HCT116 (cell line): Measurements from ENCODE around the gene GPR39. TPM values are rescaled to one million over a fixed set of nuclear protein-coding genes. Genes with fewer than 3 reads are reported as not detected.

ENCODE experiments used
- ATAC-seq: fragments of 200-7000 bp; cut with Tn5 transposase; 2 replicates; pipeline ENCODE4 v1.9.1; 2020; ENCODE audit warnings: mild to moderate bottlenecking, moderate library complexity
- BruUV-seq: library from RNA; stranded (reverse); fragments of 400-500 nt; replicated peaks from 2 replicates; lab custom pipeline; 2021; lab: Mats Ljungman, UMichigan
- CTCF ChIA-PET: fragments of 300-600 bp; sonication (Branson Sonifier 250); formaldehyde crosslinking; loops from one replicate; lab custom pipeline; 2021; ENCODE audit warnings: antibody characterized with exemption; lab: Charles Lee
- POLR2A ChIA-PET: fragments of 300-600, 350-600 bp; sonication (Branson Sonifier 250); formaldehyde crosslinking; loops from one replicate; lab custom pipeline; 2021; ENCODE audit warnings: antibody characterized with exemption; lab: Charles Lee
- RAD21 ChIA-PET, 2 experiments: fragments of 300-600 bp; sonication (Branson Sonifier 250); formaldehyde crosslinking; loops; one replicate each; lab custom pipeline; 2023; ENCODE audit warnings: low total read pairs in 2 of 2; ENCODE audit not compliant: uncharacterized antibody in 2 of 2, unreplicated experiment in 2 of 2, low non-redundant PET in 1 of 2; lab: Charles Lee
- DNase-seq: peaks from one replicate; pipeline ENCODE4 v3.0.0-alpha.2; 2010; ENCODE audit warnings: low read depth, low spot score
- H2AFZ ChIP-seq: fragments of 200-600 bp; shearing (Covaris generic), sonication (generic); 2 replicates; pipeline ENCODE4 v1.6.1; 2017; ENCODE audit warnings: low read depth, mixed run types, mixed read lengths, antibody characterized with exemption, low read length; ENCODE audit not compliant: poor library complexity, severe bottlenecking
- H3K27ac ChIP-seq: 2 replicates; pipeline ENCODE4 v1.5.1; 2012; ENCODE audit warnings: low read depth, low read length
- H3K27me3 ChIP-seq: fragments of 200-600 bp; sonication (generic); 2 replicates; pipeline ENCODE4 v1.6.1; 2016; ENCODE audit warnings: mixed run types, low read length, mixed read lengths; ENCODE audit not compliant: insufficient read depth
- H3K36me3 ChIP-seq, 2 experiments: fragments of 200-500 bp in 1 of 2; fragments of 200-600 bp in 1 of 2; sonication (Bioruptor generic) in 1 of 2; sonication (generic) in 1 of 2; 2 replicates each; pipeline versions ENCODE4 v1.5.1 to v1.6.1; 2014 to 2016; ENCODE audit warnings: low read length in 2 of 2, inconsistent platforms in 1 of 2, mixed read lengths in 1 of 2, mixed run types in 1 of 2; ENCODE audit not compliant: insufficient read depth in 2 of 2, control insufficient read depth in 1 of 2
- H3K4me1 ChIP-seq, 2 experiments: fragments of 200-600 bp in 1 of 2; sonication (generic) in 1 of 2; 2 replicates each; pipeline versions ENCODE4 v1.5.1 to v1.6.1; 2012 to 2017; ENCODE audit warnings: low read length in 2 of 2, inconsistent platforms in 1 of 2, mild to moderate bottlenecking in 1 of 2, mixed read lengths in 1 of 2, mixed run types in 1 of 2, moderate library complexity in 1 of 2; ENCODE audit not compliant: insufficient read depth in 2 of 2, control insufficient read depth in 1 of 2
- H3K4me2 ChIP-seq: fragments of 200-600 bp; sonication (generic); 2 replicates; pipeline ENCODE4 v1.6.1; 2017; ENCODE audit warnings: mixed run types, low read length, mixed read lengths
- H3K4me3 ChIP-seq, 2 experiments: fragments of 200-600 bp in 1 of 2; sonication (generic) in 1 of 2; replicated peaks in 1 of 2; 2 replicates each; pipeline ENCODE4 v1.5.1; 2011 to 2016; ENCODE audit warnings: low read length in 2 of 2, control low read depth in 1 of 2, low read depth in 1 of 2, mild to moderate bottlenecking in 1 of 2, mixed read lengths in 1 of 2, mixed run types in 1 of 2
- H3K79me2 ChIP-seq: fragments of 200-600 bp; sonication (generic); 2 replicates; pipeline ENCODE4 v1.6.1; 2017; ENCODE audit warnings: mild to moderate bottlenecking, mixed run types, low read length, moderate library complexity, mixed read lengths; ENCODE audit not compliant: insufficient read depth
- H3K9ac ChIP-seq: fragments of 200-600 bp; sonication (generic); 2 replicates; pipeline ENCODE4 v1.6.1; 2016; ENCODE audit warnings: low read length, mixed read lengths
- H3K9me2 ChIP-seq: fragments of 200-600 bp; sonication (generic), shearing (Covaris generic); 2 replicates; pipeline ENCODE4 v1.6.1; 2017; ENCODE audit warnings: mixed run types, mild to moderate bottlenecking, moderate library complexity; ENCODE audit not compliant: insufficient read depth
- H3K9me3 ChIP-seq, 2 experiments: fragments of 200-500 bp in 1 of 2; fragments of 200-600 bp in 1 of 2; sonication (Bioruptor generic) in 1 of 2; sonication (generic) in 1 of 2; 2 replicates each; pipeline ENCODE4 v1.6.1; 2014 to 2017; ENCODE audit warnings: low read length in 2 of 2, mixed read lengths in 2 of 2, inconsistent platforms in 1 of 2, low read depth in 1 of 2, mild to moderate bottlenecking in 1 of 2, mixed run types in 1 of 2, moderate library complexity in 1 of 2; ENCODE audit not compliant: control insufficient read depth in 1 of 2, insufficient read depth in 1 of 2
- H4K20me1 ChIP-seq: fragments of 200-600 bp; sonication (generic), shearing (Covaris generic); 2 replicates; pipeline ENCODE4 v1.6.1; 2017; ENCODE audit warnings: mixed run types, mild to moderate bottlenecking, moderate library complexity; ENCODE audit not compliant: insufficient read depth
- CBX3 ChIP-seq: IDR thresholded peaks from 2 replicates; pipeline ENCODE4 v1.6.1; 2012; ENCODE audit warnings: low read depth
- CEBPB ChIP-seq: IDR thresholded peaks from 2 replicates; pipeline ENCODE4 v1.6.1; 2012; ENCODE audit warnings: low read depth
- EGR1 ChIP-seq: IDR thresholded peaks from 2 replicates; pipeline ENCODE4 v1.6.1; 2012; ENCODE audit warnings: low read depth
- EZH2 ChIP-seq: fragments of 200-600 bp; sonication (generic); IDR thresholded peaks from 2 replicates; pipeline ENCODE4 v1.6.1; 2017; ENCODE audit warnings: antibody characterized with exemption, mixed run types
- EZH2phosphoT487 ChIP-seq: fragments of 200-600 bp; IDR thresholded peaks from 2 replicates; pipeline ENCODE4 v1.6.1; 2018; ENCODE audit warnings: antibody characterized with exemption, borderline replicate concordance
- FOSL1 ChIP-seq: IDR thresholded peaks from 2 replicates; pipeline ENCODE4 v1.6.1; 2012; ENCODE audit warnings: low read depth
- MAX ChIP-seq: IDR thresholded peaks from 2 replicates; pipeline ENCODE4 v1.6.1; 2012
- POLR2A ChIP-seq: IDR thresholded peaks from 2 replicates; pipeline ENCODE4 v1.7.0; 2011; ENCODE audit warnings: borderline replicate concordance; ENCODE audit not compliant: insufficient read depth, insufficient read length; ENCODE audit errors: extremely low read depth
- POLR2AphosphoS5 ChIP-seq: IDR thresholded peaks from 2 replicates; pipeline ENCODE4 v1.6.1; 2011; ENCODE audit warnings: mild to moderate bottlenecking, low read depth, low read length, moderate library complexity
- RAD21 ChIP-seq: IDR thresholded peaks from 2 replicates; pipeline ENCODE4 v1.6.1; 2012; ENCODE audit warnings: low read depth, mild to moderate bottlenecking
- SRF ChIP-seq: IDR thresholded peaks from 2 replicates; pipeline ENCODE4 v1.6.1; 2012; ENCODE audit warnings: low read depth
- ZBTB33 ChIP-seq: IDR thresholded peaks from 2 replicates; pipeline ENCODE4 v1.6.1; 2011; ENCODE audit warnings: mild to moderate bottlenecking, low read length, moderate library complexity; ENCODE audit not compliant: insufficient replicate concordance; ENCODE audit errors: extremely low read depth
- ZFX ChIP-seq: fragments of 450-650 bp; IDR thresholded peaks from 2 replicates; pipeline ENCODE4 v1.6.1; 2017
- intact Hi-C: fragments of 100-400 bp; cut with micrococcal nuclease; formaldehyde crosslinking; loops from 2 replicates; pipeline ENCODE4 v1.10.0; 2022
- total RNA-seq: library from RNA; stranded (reverse); gene quantifications from one replicate; pipeline ENCODE4 v1.2.1, GENCODE V29; 2021; ENCODE audit not compliant: unreplicated experiment
- TF ChIP-seq, protein P1 (sequence below): IDR thresholded peaks from 2 replicates; pipeline ENCODE4 v1.6.1; 2012; ENCODE audit warnings: low read depth

GPR39 gene
- total RNA-seq, 1 experiment from 2014 or later: 5.1 TPM

GRCh38 chr2:132598536-132598935, 181.9 kb downstream of the GPR39 start:
- no peak for DNase-seq
- Histone ChIP-seq H3K9ac (no peak overlapping the region), H3K9me2 (no peaks in the 10 kb centered on the region), H3K4me1 (no peaks in the 10 kb centered on the region), H3K4me3 (no peak overlapping the region), H3K4me2 (no peak overlapping the region), H3K9me3 (no peaks in the 10 kb centered on the region), H3K79me2 (no peaks in the 10 kb centered on the region), H3K27me3 (no peaks in the 10 kb centered on the region), H2AFZ (no peak overlapping the region), H4K20me1 (no peaks in the 10 kb centered on the region), H3K27ac (no peak overlapping the region), H3K36me3 (no peaks in the 10 kb centered on the region)
- POLR2A ChIA-PET: no interaction called here
- CTCF ChIA-PET: no interaction called here
- no peak for ATAC-seq
- no TSS peak for BruUV-seq
- RAD21 ChIA-PET: no interaction called here
- intact Hi-C loops: no loop called here
- no peak for TF ChIP-seq POLR2A
- TF ChIP-seq CBX3: no peak
- no peak for TF ChIP-seq POLR2AphosphoS5
- TF ChIP-seq RAD21: no peak
- TF ChIP-seq CEBPB: no peak
- TF ChIP-seq FOSL1: no peak
- no peak for TF ChIP-seq SRF

- no TSS peak for BruUV-seq
- POLR2A ChIA-PET: no interaction called here
- no peak overlapping the region for H3K4me2 ChIP-seq
- DNase-seq: no peak
- no peaks in the 10 kb centered on the region for H3K9me2 ChIP-seq
- intact Hi-C loops: no loop called here
- no peaks in the 10 kb centered on the region for H3K27me3 ChIP-seq
- H3K4me3 ChIP-seq: no peak overlapping the region
- CTCF ChIA-PET: no interaction called here
- H4K20me1 ChIP-seq: no peaks in the 10 kb centered on the region
- no peak overlapping the region for H3K27ac ChIP-seq
- no peak for ATAC-seq
- H3K4me1 ChIP-seq: no peaks in the 10 kb centered on the region
- H3K9ac ChIP-seq: no peak overlapping the region
- no peak overlapping the region for H2AFZ ChIP-seq
- TF ChIP-seq RAD21: no peak
- TF ChIP-seq POLR2AphosphoS5: no peak
- no peak for TF ChIP-seq EZH2
- no peak for TF ChIP-seq EGR1
- TF ChIP-seq ZFX: no peak
- TF ChIP-seq ZBTB33: no peak
- TF ChIP-seq MAX: no peak
- TF ChIP-seq, protein P1, sequence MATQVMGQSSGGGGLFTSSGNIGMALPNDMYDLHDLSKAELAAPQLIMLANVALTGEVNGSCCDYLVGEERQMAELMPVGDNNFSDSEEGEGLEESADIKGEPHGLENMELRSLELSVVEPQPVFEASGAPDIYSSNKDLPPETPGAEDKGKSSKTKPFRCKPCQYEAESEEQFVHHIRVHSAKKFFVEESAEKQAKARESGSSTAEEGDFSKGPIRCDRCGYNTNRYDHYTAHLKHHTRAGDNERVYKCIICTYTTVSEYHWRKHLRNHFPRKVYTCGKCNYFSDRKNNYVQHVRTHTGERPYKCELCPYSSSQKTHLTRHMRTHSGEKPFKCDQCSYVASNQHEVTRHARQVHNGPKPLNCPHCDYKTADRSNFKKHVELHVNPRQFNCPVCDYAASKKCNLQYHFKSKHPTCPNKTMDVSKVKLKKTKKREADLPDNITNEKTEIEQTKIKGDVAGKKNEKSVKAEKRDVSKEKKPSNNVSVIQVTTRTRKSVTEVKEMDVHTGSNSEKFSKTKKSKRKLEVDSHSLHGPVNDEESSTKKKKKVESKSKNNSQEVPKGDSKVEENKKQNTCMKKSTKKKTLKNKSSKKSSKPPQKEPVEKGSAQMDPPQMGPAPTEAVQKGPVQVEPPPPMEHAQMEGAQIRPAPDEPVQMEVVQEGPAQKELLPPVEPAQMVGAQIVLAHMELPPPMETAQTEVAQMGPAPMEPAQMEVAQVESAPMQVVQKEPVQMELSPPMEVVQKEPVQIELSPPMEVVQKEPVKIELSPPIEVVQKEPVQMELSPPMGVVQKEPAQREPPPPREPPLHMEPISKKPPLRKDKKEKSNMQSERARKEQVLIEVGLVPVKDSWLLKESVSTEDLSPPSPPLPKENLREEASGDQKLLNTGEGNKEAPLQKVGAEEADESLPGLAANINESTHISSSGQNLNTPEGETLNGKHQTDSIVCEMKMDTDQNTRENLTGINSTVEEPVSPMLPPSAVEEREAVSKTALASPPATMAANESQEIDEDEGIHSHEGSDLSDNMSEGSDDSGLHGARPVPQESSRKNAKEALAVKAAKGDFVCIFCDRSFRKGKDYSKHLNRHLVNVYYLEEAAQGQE: no peak
- no peak for TF ChIP-seq EZH2phosphoT487
- no peaks in the 10 kb centered on the region for H3K36me3 ChIP-seq
- H3K79me2 ChIP-seq: no peaks in the 10 kb centered on the region
- no peaks in the 10 kb centered on the region for H3K9me3 ChIP-seq
- RAD21 ChIA-PET: no interaction called here
Measured at GRCh38 chr2:132599556-132599955, 183.0 kb downstream of the GPR39 start.
